A673 (cell line): ENCODE data around the gene HS1BP3. TPM values are rescaled to one million over a fixed set of nuclear protein-coding genes. Genes with fewer than 3 reads are reported as not detected.

ENCODE experiments used
- BruUV-seq: library from RNA; stranded (reverse); fragments of 400-500 nt; replicated peaks from 2 replicates; lab custom pipeline; 2021; lab: Mats Ljungman, UMichigan
- CTCF ChIA-PET: fragments of 300-600 bp; sonication (Branson Sonifier 250); formaldehyde crosslinking; loops from one replicate; lab custom pipeline; 2022; ENCODE audit warnings: antibody characterized with exemption; lab: Charles Lee
- POLR2A ChIA-PET: fragments of 300-600 bp; sonication (Branson Sonifier 250); formaldehyde crosslinking; loops from one replicate; lab custom pipeline; 2022; ENCODE audit warnings: antibody characterized with exemption; ENCODE audit not compliant: low non-redundant PET; lab: Charles Lee
- DNase-seq: peaks from one replicate; pipeline ENCODE4 v3.0.0-alpha.2; 2015; ENCODE audit warnings: low spot score
- H3K27ac ChIP-seq: fragments of 200-600 bp; sonication (generic); 2 replicates; pipeline ENCODE4 v1.5.1; 2016; ENCODE audit warnings: mixed run types, low read depth, mild to moderate bottlenecking, mixed read lengths, antibody characterized with exemption, low read length; ENCODE audit not compliant: poor library complexity, severe bottlenecking
- H3K27me3 ChIP-seq: fragments of 200-600 bp; sonication (generic); replicated peaks from 2 replicates; pipeline ENCODE4 v1.6.1; 2017; ENCODE audit warnings: mixed run types, low read depth, mild to moderate bottlenecking, mixed read lengths, antibody characterized with exemption, low read length; ENCODE audit not compliant: insufficient read depth, poor library complexity
- H3K36me3 ChIP-seq: fragments of 200-600 bp; sonication (generic); 2 replicates; pipeline ENCODE4 v1.6.1; 2016; ENCODE audit warnings: mixed run types, mild to moderate bottlenecking, mixed read lengths, antibody characterized with exemption, low read length; ENCODE audit not compliant: insufficient read depth, poor library complexity, severe bottlenecking
- H3K4me1 ChIP-seq: fragments of 200-600 bp; sonication (generic); 2 replicates; pipeline ENCODE4 v1.6.1; 2017; ENCODE audit warnings: mixed run types, mild to moderate bottlenecking, mixed read lengths, antibody characterized with exemption, low read length; ENCODE audit not compliant: insufficient read depth, poor library complexity, severe bottlenecking
- H3K4me3 ChIP-seq: fragments of 200-600 bp; sonication (generic); 2 replicates; pipeline ENCODE4 v1.5.1; 2016; ENCODE audit warnings: low read depth, mixed run types, mild to moderate bottlenecking, mixed read lengths, low read length; ENCODE audit not compliant: poor library complexity, severe bottlenecking
- H3K9me3 ChIP-seq: fragments of 200-600 bp; sonication (generic); 2 replicates; pipeline ENCODE4 v1.6.1; 2016; ENCODE audit warnings: mixed run types, low read depth, mild to moderate bottlenecking, mixed read lengths, antibody characterized with exemption, low read length; ENCODE audit not compliant: poor library complexity, severe bottlenecking
- EZH2 ChIP-seq: fragments of 200-600 bp; sonication (generic); IDR thresholded peaks from 2 replicates; pipeline ENCODE4 v1.6.1; 2017; ENCODE audit warnings: borderline replicate concordance, low read depth, mild to moderate bottlenecking, mixed read lengths, antibody characterized with exemption, low read length; ENCODE audit not compliant: poor library complexity, severe bottlenecking
- intact Hi-C: fragments of 100-400 bp; cut with micrococcal nuclease; formaldehyde crosslinking; loops from one replicate; pipeline ENCODE4 v1.10.0; 2022; ENCODE audit not compliant: unreplicated experiment
- total RNA-seq: library from RNA; stranded (reverse); gene quantifications from 2 replicates; pipeline ENCODE4 v1.2.3, GENCODE V29; 2021
- TF ChIP-seq, protein P1 (sequence below): fragments of 300-800, 200-600 bp; sonication (generic); conservative IDR thresholded peaks from 2 replicates; pipeline ENCODE4 v1.5.1; 2017; ENCODE audit warnings: low read depth, mild to moderate bottlenecking, antibody characterized with exemption, low read length, moderate library complexity, mixed read lengths

The HS1BP3 gene
- total RNA-seq, 1 experiment from 2014 or later = 12.6 TPM

DNA sequence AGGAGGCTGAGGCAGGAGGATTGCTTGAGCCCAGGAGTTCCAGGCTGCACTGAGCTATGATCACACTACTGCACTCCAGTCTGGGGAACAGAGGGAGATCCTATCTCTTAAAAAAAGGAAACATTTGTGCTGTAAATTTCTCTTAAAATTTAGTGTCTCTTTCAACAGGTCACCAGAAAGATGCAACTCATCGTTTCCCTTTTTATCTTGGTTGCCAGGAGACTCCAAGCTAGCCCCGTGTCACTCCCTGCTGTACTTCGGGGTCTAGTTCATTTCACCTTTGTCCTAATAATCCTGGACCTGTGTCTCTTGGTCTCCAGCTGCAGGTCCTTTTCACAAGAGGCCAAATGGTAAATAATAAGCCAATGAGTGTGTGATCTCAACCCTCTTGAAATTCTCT, 7.1 kb downstream of the HS1BP3 start:
- Histone ChIP-seq H3K27me3 (no peaks in the 10 kb centered on the region), H3K36me3 (no peaks in the 10 kb centered on the region), H3K27ac (no peak overlapping the region), H3K4me3 (no peak overlapping the region), H3K4me1 (no peaks in the 10 kb centered on the region), H3K9me3 (no peaks in the 10 kb centered on the region)
- CTCF ChIA-PET = interaction anchor here (0.7 to 2.2 kb wide), 3 partner anchors 197 to 345 kb away, joined by 3 to 18 read pairs (median 3); partner anchors contain the start of gene RHOB
- intact Hi-C loops = loop anchor here (2.0 to 10.0 kb wide), 2 partner anchors 201 to 419 kb away; partner anchors contain the start of gene SDC1
- POLR2A ChIA-PET = no interaction called here
- DNase-seq = no peak
- BruUV-seq = no TSS peak
- TF ChIP-seq, protein P1, sequence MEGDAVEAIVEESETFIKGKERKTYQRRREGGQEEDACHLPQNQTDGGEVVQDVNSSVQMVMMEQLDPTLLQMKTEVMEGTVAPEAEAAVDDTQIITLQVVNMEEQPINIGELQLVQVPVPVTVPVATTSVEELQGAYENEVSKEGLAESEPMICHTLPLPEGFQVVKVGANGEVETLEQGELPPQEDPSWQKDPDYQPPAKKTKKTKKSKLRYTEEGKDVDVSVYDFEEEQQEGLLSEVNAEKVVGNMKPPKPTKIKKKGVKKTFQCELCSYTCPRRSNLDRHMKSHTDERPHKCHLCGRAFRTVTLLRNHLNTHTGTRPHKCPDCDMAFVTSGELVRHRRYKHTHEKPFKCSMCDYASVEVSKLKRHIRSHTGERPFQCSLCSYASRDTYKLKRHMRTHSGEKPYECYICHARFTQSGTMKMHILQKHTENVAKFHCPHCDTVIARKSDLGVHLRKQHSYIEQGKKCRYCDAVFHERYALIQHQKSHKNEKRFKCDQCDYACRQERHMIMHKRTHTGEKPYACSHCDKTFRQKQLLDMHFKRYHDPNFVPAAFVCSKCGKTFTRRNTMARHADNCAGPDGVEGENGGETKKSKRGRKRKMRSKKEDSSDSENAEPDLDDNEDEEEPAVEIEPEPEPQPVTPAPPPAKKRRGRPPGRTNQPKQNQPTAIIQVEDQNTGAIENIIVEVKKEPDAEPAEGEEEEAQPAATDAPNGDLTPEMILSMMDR = no peak
- TF ChIP-seq EZH2 = no peak

DNA sequence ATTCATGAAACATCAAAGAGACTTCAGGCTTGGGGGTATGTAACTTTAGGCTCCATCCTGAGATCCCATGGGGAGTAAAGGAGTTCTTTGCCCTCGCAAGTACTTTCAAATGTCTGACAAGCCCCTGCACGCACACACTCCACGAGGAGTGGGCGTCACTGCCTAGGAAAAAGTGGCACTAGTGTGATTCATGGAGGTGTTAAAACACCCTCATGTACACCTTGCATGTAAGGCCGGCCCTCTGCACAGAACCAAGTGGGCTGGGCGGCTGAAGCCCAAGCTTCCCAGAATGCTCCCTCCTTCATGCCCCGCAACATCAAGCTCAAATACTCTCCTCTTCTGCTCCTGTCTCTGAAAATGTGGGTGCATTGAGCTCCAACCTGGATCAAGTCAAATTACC, 7.8 kb downstream of the HS1BP3 start:
- DNase-seq = no peak
- intact Hi-C loops = loop anchor here (2.0 to 10.0 kb wide), 2 partner anchors 200 to 418 kb away; partner anchors contain the start of gene SDC1
- Histone ChIP-seq H3K27ac (no peak overlapping the region), H3K27me3 (no peaks in the 10 kb centered on the region), H3K4me3 (no peak overlapping the region), H3K9me3 (no peaks in the 10 kb centered on the region), H3K4me1 (no peaks in the 10 kb centered on the region), H3K36me3 (no peaks in the 10 kb centered on the region)
- no peak for TF ChIP-seq EZH2
- TF ChIP-seq, protein P1 = no peak
- BruUV-seq = no TSS peak
- ChIA-PET CTCF (interaction anchor here (0.6 to 2.2 kb wide), 7 partner anchors 8 to 264 kb away, joined by 3 to 18 read pairs (median 6); partner anchors contain the start of genes HS1BP3 and RHOB), POLR2A (interaction anchor here (1.2 kb wide), 1 partner anchor 196 kb away, joined by 7 read pairs; the partner anchor contains the start of gene RHOB)

DNA sequence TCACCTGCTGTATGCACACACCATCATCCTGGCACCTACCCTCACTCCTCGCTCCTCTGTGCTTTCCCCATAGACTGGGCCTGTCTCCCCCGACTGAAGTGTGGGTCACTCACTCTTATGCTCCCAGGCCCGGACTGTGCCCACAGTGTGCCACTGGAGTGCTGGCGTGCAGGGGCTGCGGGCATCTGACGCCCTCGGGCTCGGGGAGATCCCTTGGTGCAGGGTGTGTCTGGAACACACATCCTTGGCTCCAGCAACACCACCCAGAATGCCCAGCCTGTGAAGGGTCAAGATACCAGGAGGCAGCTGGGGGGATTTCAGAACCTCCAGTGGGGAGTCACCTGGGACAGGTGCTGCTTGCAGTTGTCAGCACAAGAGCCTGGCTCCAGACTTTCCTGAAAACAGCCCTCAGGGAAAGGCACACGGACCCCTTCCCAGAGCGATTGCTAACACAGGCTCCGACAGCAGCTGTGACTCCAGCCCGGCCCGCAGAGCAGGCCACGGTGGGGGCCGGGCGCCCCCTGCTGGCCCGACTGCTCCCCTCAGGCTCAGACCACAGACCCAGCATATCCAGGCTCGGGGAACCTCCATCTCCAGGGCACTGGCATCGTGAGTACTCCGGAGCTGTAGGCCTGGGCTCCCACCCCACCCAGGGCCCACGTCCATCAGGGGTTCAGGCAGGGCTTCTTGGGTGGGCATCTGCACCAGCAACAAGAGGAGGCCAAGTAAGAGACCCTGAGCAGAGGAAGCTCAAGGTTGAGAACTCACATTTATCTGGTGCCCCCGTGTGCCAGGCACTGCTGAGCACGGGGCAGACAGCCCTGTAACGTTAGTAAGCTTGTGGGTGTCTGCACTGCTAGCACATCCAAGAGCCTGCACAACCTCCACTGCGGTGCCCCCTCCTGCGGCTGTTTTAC, 8.6 kb downstream of the HS1BP3 start:
- no peak overlapping the region for H3K4me3 ChIP-seq
- H3K27me3 ChIP-seq = no peaks in the 10 kb centered on the region
- no peaks in the 10 kb centered on the region for H3K4me1 ChIP-seq
- CTCF ChIA-PET = interaction anchor here (0.6 to 2.2 kb wide), 7 partner anchors 8 to 263 kb away, joined by 3 to 18 read pairs (median 6); partner anchors contain the start of genes HS1BP3 and RHOB
- no peak overlapping the region for H3K27ac ChIP-seq
- intact Hi-C loops = loop anchor here (1.0 to 10.0 kb wide), 3 partner anchors 200 to 418 kb away; partner anchors contain the start of gene SDC1
- no peaks in the 10 kb centered on the region for H3K9me3 ChIP-seq
- no peak for TF ChIP-seq EZH2
- TF ChIP-seq, protein P1 = peak; percentile 95
- peak; percentile 78 for DNase-seq
- POLR2A ChIA-PET = interaction anchor here (1.2 kb wide), 1 partner anchor 196 kb away, joined by 7 read pairs; the partner anchor contains the start of gene RHOB
- BruUV-seq = no TSS peak
- no peaks in the 10 kb centered on the region for H3K36me3 ChIP-seq
